HCT116 (cell line): ENCODE data around the gene PLVAP. TPM values are rescaled to one million over a fixed set of nuclear protein-coding genes. Genes with fewer than 3 reads are reported as not detected.

Experiments used
- ATAC-seq: fragments of 200-7000 bp; cut with Tn5 transposase; 2 replicates; pipeline ENCODE4 v1.9.1; 2020; ENCODE audit warnings: mild to moderate bottlenecking, moderate library complexity
- BruUV-seq: library from RNA; stranded (reverse); fragments of 400-500 nt; replicated peaks from 2 replicates; lab custom pipeline; 2021; lab: Mats Ljungman, UMichigan
- CTCF ChIA-PET: fragments of 300-600 bp; sonication (Branson Sonifier 250); formaldehyde crosslinking; loops from one replicate; lab custom pipeline; 2021; ENCODE audit warnings: antibody characterized with exemption; lab: Charles Lee
- POLR2A ChIA-PET: fragments of 300-600, 350-600 bp; sonication (Branson Sonifier 250); formaldehyde crosslinking; loops from one replicate; lab custom pipeline; 2021; ENCODE audit warnings: antibody characterized with exemption; lab: Charles Lee
- RAD21 ChIA-PET, 2 experiments: fragments of 300-600 bp; sonication (Branson Sonifier 250); formaldehyde crosslinking; loops; one replicate each; lab custom pipeline; 2023; ENCODE audit warnings: low total read pairs in 2 of 2; ENCODE audit not compliant: uncharacterized antibody in 2 of 2, unreplicated experiment in 2 of 2, low non-redundant PET in 1 of 2; lab: Charles Lee
- DNase-seq: peaks from one replicate; pipeline ENCODE4 v3.0.0-alpha.2; 2010; ENCODE audit warnings: low read depth, low spot score
- H2AFZ ChIP-seq: fragments of 200-600 bp; shearing (Covaris generic), sonication (generic); 2 replicates; pipeline ENCODE4 v1.6.1; 2017; ENCODE audit warnings: low read depth, mixed run types, mixed read lengths, antibody characterized with exemption, low read length; ENCODE audit not compliant: poor library complexity, severe bottlenecking
- H3K27ac ChIP-seq: 2 replicates; pipeline ENCODE4 v1.5.1; 2012; ENCODE audit warnings: low read depth, low read length
- H3K27me3 ChIP-seq: fragments of 200-600 bp; sonication (generic); 2 replicates; pipeline ENCODE4 v1.6.1; 2016; ENCODE audit warnings: mixed run types, low read length, mixed read lengths; ENCODE audit not compliant: insufficient read depth
- H3K36me3 ChIP-seq, 2 experiments: fragments of 200-500 bp in 1 of 2; fragments of 200-600 bp in 1 of 2; sonication (Bioruptor generic) in 1 of 2; sonication (generic) in 1 of 2; 2 replicates each; pipeline versions ENCODE4 v1.5.1 to v1.6.1; 2014 to 2016; ENCODE audit warnings: low read length in 2 of 2, inconsistent platforms in 1 of 2, mixed read lengths in 1 of 2, mixed run types in 1 of 2; ENCODE audit not compliant: insufficient read depth in 2 of 2, control insufficient read depth in 1 of 2
- H3K4me1 ChIP-seq, 2 experiments: fragments of 200-600 bp in 1 of 2; sonication (generic) in 1 of 2; 2 replicates each; pipeline versions ENCODE4 v1.5.1 to v1.6.1; 2012 to 2017; ENCODE audit warnings: low read length in 2 of 2, inconsistent platforms in 1 of 2, mild to moderate bottlenecking in 1 of 2, mixed read lengths in 1 of 2, mixed run types in 1 of 2, moderate library complexity in 1 of 2; ENCODE audit not compliant: insufficient read depth in 2 of 2, control insufficient read depth in 1 of 2
- H3K4me2 ChIP-seq: fragments of 200-600 bp; sonication (generic); 2 replicates; pipeline ENCODE4 v1.6.1; 2017; ENCODE audit warnings: mixed run types, low read length, mixed read lengths
- H3K4me3 ChIP-seq, 2 experiments: fragments of 200-600 bp in 1 of 2; sonication (generic) in 1 of 2; replicated peaks in 1 of 2; 2 replicates each; pipeline ENCODE4 v1.5.1; 2011 to 2016; ENCODE audit warnings: low read length in 2 of 2, control low read depth in 1 of 2, low read depth in 1 of 2, mild to moderate bottlenecking in 1 of 2, mixed read lengths in 1 of 2, mixed run types in 1 of 2
- H3K79me2 ChIP-seq: fragments of 200-600 bp; sonication (generic); 2 replicates; pipeline ENCODE4 v1.6.1; 2017; ENCODE audit warnings: mild to moderate bottlenecking, mixed run types, low read length, moderate library complexity, mixed read lengths; ENCODE audit not compliant: insufficient read depth
- H3K9ac ChIP-seq: fragments of 200-600 bp; sonication (generic); 2 replicates; pipeline ENCODE4 v1.6.1; 2016; ENCODE audit warnings: low read length, mixed read lengths
- H3K9me2 ChIP-seq: fragments of 200-600 bp; sonication (generic), shearing (Covaris generic); 2 replicates; pipeline ENCODE4 v1.6.1; 2017; ENCODE audit warnings: mixed run types, mild to moderate bottlenecking, moderate library complexity; ENCODE audit not compliant: insufficient read depth
- H3K9me3 ChIP-seq, 2 experiments: fragments of 200-500 bp in 1 of 2; fragments of 200-600 bp in 1 of 2; sonication (Bioruptor generic) in 1 of 2; sonication (generic) in 1 of 2; 2 replicates each; pipeline ENCODE4 v1.6.1; 2014 to 2017; ENCODE audit warnings: low read length in 2 of 2, mixed read lengths in 2 of 2, inconsistent platforms in 1 of 2, low read depth in 1 of 2, mild to moderate bottlenecking in 1 of 2, mixed run types in 1 of 2, moderate library complexity in 1 of 2; ENCODE audit not compliant: control insufficient read depth in 1 of 2, insufficient read depth in 1 of 2
- H4K20me1 ChIP-seq: fragments of 200-600 bp; sonication (generic), shearing (Covaris generic); 2 replicates; pipeline ENCODE4 v1.6.1; 2017; ENCODE audit warnings: mixed run types, mild to moderate bottlenecking, moderate library complexity; ENCODE audit not compliant: insufficient read depth
- CBX3 ChIP-seq: IDR thresholded peaks from 2 replicates; pipeline ENCODE4 v1.6.1; 2012; ENCODE audit warnings: low read depth
- CTCF ChIP-seq, 3 experiments: fragments of 200-600 bp in 1 of 3; sonication (generic) in 1 of 3; IDR thresholded peaks in 2 of 3; conservative IDR thresholded peaks in 1 of 3; 2 replicates each; pipeline ENCODE4 v1.5.1; 2012 to 2017; ENCODE audit warnings: low read depth in 2 of 3, low read length in 2 of 3, antibody characterized with exemption in 1 of 3, borderline replicate concordance in 1 of 3, control low read depth in 1 of 3, mild to moderate bottlenecking in 1 of 3, mixed read lengths in 1 of 3, mixed run types in 1 of 3, moderate library complexity in 1 of 3; ENCODE audit not compliant: insufficient read depth in 1 of 3
- EGR1 ChIP-seq: IDR thresholded peaks from 2 replicates; pipeline ENCODE4 v1.6.1; 2012; ENCODE audit warnings: low read depth
- ELF1 ChIP-seq: IDR thresholded peaks from 2 replicates; pipeline ENCODE4 v1.6.1; 2012; ENCODE audit warnings: low read depth, borderline replicate concordance
- EZH2 ChIP-seq: fragments of 200-600 bp; sonication (generic); IDR thresholded peaks from 2 replicates; pipeline ENCODE4 v1.6.1; 2017; ENCODE audit warnings: antibody characterized with exemption, mixed run types
- FOSL1 ChIP-seq: IDR thresholded peaks from 2 replicates; pipeline ENCODE4 v1.6.1; 2012; ENCODE audit warnings: low read depth
- POLR2AphosphoS5 ChIP-seq: IDR thresholded peaks from 2 replicates; pipeline ENCODE4 v1.6.1; 2011; ENCODE audit warnings: mild to moderate bottlenecking, low read depth, low read length, moderate library complexity
- RAD21 ChIP-seq: IDR thresholded peaks from 2 replicates; pipeline ENCODE4 v1.6.1; 2012; ENCODE audit warnings: low read depth, mild to moderate bottlenecking
- REST ChIP-seq: IDR thresholded peaks from 2 replicates; pipeline ENCODE4 v1.6.1; 2012; ENCODE audit warnings: low read depth
- SIN3A ChIP-seq: IDR thresholded peaks from 2 replicates; pipeline ENCODE4 v1.6.1; 2012; ENCODE audit warnings: low read depth
- SRF ChIP-seq: IDR thresholded peaks from 2 replicates; pipeline ENCODE4 v1.6.1; 2012; ENCODE audit warnings: low read depth
- TCF7L2 ChIP-seq: IDR thresholded peaks from 2 replicates; pipeline ENCODE4 v1.7.0; 2011; ENCODE audit warnings: borderline replicate concordance, inconsistent platforms; ENCODE audit not compliant: insufficient read depth, insufficient read length; ENCODE audit errors: extremely low read depth
- ZNF274 ChIP-seq: fragments of 200-500 bp; sonication (Bioruptor generic); IDR thresholded peaks from 2 replicates; pipeline ENCODE4 v1.6.1; 2014; ENCODE audit warnings: mild to moderate bottlenecking, low read depth, low read length, inconsistent platforms
- intact Hi-C: fragments of 100-400 bp; cut with micrococcal nuclease; formaldehyde crosslinking; loops from 2 replicates; pipeline ENCODE4 v1.10.0; 2022
- total RNA-seq: library from RNA; stranded (reverse); gene quantifications from one replicate; pipeline ENCODE4 v1.2.1, GENCODE V29; 2021; ENCODE audit not compliant: unreplicated experiment

Gene PLVAP
- total RNA-seq, 1 experiment from 2014 or later, result 0.47 TPM

DNA sequence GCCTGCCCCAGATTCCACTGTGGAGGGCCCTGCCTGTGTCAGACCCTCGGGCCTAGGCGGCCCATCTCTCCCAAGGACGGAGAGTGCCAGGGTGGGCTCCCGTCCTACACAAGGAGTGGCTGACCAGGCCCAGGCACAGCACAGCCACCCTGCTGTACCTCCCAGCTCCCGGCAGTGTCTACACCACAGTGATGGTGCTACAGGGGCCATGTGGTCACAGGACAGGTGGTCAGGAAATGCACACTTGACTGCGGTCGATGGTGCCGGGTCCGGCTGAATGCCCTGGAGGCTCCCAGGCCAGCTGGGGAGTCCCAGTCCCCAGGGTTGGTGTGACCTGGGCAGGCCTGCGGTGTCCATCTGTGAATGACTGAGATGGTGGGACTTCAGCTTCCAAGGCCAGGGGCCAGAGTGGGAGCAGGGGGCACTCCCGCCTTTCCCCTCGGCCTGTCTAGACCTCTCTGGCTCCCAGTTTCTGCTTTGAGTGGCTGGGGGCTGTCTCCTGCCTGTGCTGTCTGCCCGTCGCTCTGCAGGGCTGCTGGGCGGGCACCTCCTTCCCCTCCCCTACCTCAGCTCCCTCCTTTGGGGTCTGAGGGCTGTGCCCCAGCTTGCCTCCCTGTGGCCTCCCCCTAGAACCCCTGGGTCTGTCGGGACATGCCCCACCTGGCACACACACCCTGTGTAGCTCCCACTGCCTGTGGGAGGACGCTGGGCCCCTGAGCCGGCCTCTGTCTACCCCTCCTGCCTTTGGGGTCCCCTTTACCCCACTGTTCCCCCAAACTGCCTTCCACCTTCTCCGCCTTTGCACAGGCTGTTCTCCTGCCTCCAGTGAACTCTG is 55.3 kb downstream of the PLVAP start:
- Histone ChIP-seq H3K79me2 (no peaks in the 10 kb centered on the region; the same call in 1 of the 2 replicates), H4K20me1 (no peaks in the 10 kb centered on the region), H3K4me1 (peaks cover 11 to 14% of the 10 kb centered on the region in 2 experiments), H3K4me2 (no peak overlapping the region), H3K9ac (no peak overlapping the region), H3K27ac (peak overlapping the region; percentile 22; the same call in 1 of the 2 replicates), H2AFZ (no peak overlapping the region), H3K27me3 (no peaks in the 10 kb centered on the region), H3K36me3 (peaks cover 11 to 12% of the 10 kb centered on the region in 2 experiments; a peak in 2 of 4 replicates), H3K9me3 (no peaks in the 10 kb centered on the region), H3K9me2 (no peaks in the 10 kb centered on the region), H3K4me3 (no peak overlapping the region)
- TF ChIP-seq SRF (no peak), ZNF274 (no peak), RAD21 (no peak), CBX3 (no peak), ELF1 (no peak), TCF7L2 (no peak), EGR1 (no peak), CTCF (IDR thresholded peaks at IDR 0.05 in 2 of 3, conservative IDR thresholded peaks at IDR 0.05 in 1 of 3; ENCODE audit: borderline replicate concordance in 1 of 3, insufficient read depth in 1 of 3, low read depth in 2 of 3, low read length in 2 of 3) (no peak), REST (no peak), FOSL1 (no peak), SIN3A (no peak), EZH2 (no peak), POLR2AphosphoS5 (no peak)
- ChIA-PET POLR2A (no interaction called here), CTCF (no interaction called here), RAD21 (no interaction called here)
- BruUV-seq, result no TSS peak
- DNase-seq, result no peak
- intact Hi-C loops, result no loop called here
- no peak for ATAC-seq
